Upper lobe of left lung (tissue), 4 donors: ENCODE measurements around the gene VWA2.

ENCODE experiments used
- POLR2A ChIP-seq, 4 donors: fragments of 450-650 bp; IDR thresholded peaks; one replicate each; pipeline ENCODE4 v1.5.1; 2016 to 2017; ENCODE audit warnings: antibody characterized with exemption in 4 of 4, mild to moderate bottlenecking in 2 of 4
- TF ChIP-seq, protein P1 (sequence below), 6 experiments: fragments of 450-650 bp in 4 of 6; fragments of 200-600 bp in 2 of 6; sonication (generic) in 2 of 6; IDR thresholded peaks; one replicate each; pipeline ENCODE4 v1.5.1; 2016 to 2019; ENCODE audit warnings: antibody characterized with exemption in 6 of 6

DNA sequence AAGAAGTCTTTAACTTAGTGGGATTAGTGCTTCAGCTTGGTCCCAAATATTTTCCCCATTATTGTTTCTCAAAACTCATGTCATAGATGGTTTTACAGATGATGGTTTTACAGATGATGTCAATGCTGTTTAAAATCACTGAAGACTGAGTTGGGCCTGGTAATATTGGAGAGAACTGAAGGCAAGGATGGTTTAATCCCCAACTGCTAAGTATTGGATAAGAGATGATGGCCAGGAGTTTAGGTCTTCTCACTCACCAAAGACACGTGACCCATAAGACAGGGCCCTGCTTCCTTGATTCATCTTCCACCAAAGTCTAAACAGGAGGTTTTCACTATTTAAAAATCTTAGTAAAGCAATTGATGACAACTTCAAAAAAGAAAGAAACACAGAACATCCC is 56.3 kb downstream of the VWA2 start:
- no peak for TF ChIP-seq POLR2A (IDR thresholded peaks at IDR 0.05)
- TF ChIP-seq, protein P1, sequence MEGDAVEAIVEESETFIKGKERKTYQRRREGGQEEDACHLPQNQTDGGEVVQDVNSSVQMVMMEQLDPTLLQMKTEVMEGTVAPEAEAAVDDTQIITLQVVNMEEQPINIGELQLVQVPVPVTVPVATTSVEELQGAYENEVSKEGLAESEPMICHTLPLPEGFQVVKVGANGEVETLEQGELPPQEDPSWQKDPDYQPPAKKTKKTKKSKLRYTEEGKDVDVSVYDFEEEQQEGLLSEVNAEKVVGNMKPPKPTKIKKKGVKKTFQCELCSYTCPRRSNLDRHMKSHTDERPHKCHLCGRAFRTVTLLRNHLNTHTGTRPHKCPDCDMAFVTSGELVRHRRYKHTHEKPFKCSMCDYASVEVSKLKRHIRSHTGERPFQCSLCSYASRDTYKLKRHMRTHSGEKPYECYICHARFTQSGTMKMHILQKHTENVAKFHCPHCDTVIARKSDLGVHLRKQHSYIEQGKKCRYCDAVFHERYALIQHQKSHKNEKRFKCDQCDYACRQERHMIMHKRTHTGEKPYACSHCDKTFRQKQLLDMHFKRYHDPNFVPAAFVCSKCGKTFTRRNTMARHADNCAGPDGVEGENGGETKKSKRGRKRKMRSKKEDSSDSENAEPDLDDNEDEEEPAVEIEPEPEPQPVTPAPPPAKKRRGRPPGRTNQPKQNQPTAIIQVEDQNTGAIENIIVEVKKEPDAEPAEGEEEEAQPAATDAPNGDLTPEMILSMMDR (IDR thresholded peaks at IDR 0.05), result no peak
